HG02840 (cell line): Measurements from ENCODE around the gene TAOK1.
"Not testable (repeated sequence)": the region's sequence is repeated elsewhere in the genome, so short reads cannot be mapped to it uniquely, and the experiment has no call there.

ENCODE experiments used
- ATAC-seq: cut with Tn5 transposase; IDR thresholded peaks from one replicate; pipeline ENCODE4 v1.9.1; 2021; ENCODE audit warnings: mild to moderate bottlenecking, moderate library complexity, moderate number of reproducible peaks; ENCODE audit not compliant: unreplicated experiment, low FRiP score

Gene TAOK1

DNA sequence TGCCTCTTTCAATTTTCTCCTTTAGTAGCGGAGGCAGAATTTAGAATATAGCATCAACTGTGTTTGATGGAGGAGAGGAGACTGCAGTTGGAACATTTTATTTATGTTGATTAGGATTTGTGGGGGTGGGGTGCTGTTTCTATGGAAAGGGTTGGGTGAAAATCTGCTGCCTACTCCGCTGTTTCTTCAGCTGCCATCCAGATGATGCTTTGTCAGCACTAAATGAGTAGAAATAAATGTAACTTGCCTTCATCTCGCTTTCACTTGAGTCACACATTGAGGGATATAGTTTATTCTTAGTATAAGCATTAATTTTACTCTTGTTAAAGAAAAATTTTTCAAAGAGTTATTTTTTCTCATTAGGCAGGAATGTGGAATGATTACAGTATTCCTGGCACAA lies 134.5 kb downstream of the TAOK1 start:
- ATAC-seq = no peak

- ATAC-seq = no peak
Observed at GRCh38 chr17:29526322-29526721, 136.2 kb downstream of the TAOK1 start.

DNA sequence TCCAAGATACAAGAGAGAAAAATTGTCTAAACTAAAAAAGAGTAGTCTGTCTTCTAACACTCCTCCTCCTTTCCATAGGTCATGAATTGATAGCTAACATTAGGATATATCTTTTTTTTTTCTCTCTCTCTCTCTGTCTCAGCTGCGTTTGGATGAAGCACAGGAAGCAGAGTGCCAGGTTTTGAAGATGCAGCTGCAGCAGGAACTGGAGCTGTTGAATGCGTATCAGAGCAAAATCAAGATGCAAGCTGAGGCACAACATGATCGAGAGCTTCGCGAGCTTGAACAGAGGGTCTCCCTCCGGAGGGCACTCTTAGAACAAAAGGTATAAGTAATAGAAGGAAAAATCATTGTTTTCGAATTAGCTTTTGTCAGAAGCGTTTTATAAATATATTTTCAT lies 143.8 kb downstream of the TAOK1 start:
- no peak for ATAC-seq

- ATAC-seq = no peak
Observed at GRCh38 chr17:29544066-29544465, 153.9 kb downstream of the TAOK1 start.

DNA sequence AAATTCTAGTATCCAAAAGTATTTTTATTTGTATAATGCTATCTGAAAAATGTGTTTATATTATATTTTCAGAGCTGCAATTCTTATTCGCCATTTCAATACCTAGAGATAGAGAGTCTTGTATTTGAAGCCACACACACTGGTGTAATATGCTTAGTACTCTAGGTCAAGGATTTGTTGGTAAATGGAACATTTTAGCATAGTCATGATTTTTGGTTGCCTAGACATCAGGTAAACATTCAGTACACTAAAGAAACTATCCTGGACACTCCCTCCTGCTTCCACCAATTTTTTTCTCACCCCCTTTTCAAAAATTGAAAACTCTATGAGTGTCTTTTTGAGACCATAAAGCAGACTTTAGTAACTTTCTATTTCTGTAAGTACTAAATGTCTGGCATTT lies 155.9 kb downstream of the TAOK1 start:
- ATAC-seq = no peak

DNA sequence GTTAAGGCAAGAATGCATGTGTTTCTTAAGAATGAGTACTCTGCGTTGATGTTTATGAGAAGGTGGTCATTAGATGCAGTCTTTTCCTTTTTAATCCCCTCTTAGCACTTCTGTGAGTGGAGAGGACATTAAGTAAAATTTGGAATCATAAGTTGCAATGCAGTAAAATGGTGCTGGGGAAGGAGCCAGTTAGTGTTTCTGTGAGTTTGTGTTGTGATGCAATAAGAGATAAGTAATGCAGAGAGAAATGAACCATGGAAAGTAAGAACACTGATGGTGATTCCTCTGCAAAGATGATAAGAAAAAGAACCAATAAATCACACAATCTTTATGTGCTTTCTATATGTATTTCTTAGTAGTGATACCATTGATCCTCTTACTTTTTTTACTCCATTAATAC lies 156.7 kb downstream of the TAOK1 start:
- ATAC-seq = no peak

- no peak for ATAC-seq
Observed at GRCh38 chr17:29549177-29549923, 159.2 kb downstream of the TAOK1 start.

DNA sequence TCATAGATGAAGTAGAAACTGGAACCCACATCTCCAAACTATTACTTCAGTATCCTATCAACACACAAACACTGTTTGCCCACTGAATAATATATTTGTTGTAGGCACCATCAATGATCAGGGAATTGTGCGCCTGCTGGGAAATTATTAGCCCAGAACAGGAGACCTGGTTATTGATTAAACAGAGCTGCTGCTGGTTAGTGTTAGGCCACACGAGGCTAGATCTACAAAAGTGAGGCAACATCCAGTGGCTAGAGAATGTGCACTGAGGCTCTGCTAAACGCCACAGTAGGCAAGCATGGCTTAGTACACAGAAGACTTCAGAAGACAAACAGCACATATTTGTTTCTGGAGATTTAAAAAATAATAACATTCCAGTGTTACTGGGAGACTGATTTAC lies 165.7 kb downstream of the TAOK1 start:
- ATAC-seq = no peak

- no peak for ATAC-seq
Observed at GRCh38 chr17:29557085-29557738, 167.0 kb downstream of the TAOK1 start.

DNA sequence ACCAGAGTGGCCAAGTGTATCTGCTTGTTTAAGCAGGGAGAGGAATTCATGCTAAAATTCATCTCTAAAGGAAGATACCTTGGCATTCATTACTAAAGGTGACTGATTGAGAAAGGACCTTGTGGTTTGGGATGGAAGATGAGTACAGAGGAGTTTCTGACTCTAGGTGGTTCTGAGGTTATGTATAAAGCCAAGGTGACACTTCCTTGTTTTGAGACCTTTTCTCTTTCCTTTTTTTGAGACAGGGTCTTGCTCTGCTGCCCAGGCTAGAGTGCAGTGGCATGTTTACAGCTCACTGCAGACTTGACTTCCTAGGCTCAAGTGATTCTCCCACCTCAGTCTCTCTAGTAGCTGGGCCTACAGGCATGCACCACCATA lies 167.6 kb downstream of the TAOK1 start:
- no peak for ATAC-seq

- ATAC-seq = not testable (repeated sequence)
Observed at GRCh38 chr17:29558139-29558538, 168.0 kb downstream of the TAOK1 start.

DNA sequence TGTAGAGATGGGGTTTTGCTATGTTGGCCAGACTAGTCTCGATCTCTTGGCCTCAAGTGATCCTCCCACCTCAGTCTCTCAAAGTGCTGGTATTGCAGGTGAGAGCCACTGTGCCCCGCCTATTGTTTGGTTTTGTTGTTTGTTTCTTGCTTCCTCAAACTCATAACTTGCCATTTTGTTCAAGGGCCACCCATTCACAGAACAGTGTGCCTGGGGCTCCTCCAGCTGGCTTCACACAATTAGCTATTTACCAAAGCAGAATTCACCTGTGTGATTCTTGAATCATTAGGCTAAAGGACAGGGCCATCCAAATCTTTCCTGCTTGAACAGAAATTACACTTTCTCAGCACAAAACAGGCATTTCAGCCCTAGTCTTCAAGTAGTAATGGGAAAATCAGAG lies 169.5 kb downstream of the TAOK1 start:
- no peak for ATAC-seq

DNA sequence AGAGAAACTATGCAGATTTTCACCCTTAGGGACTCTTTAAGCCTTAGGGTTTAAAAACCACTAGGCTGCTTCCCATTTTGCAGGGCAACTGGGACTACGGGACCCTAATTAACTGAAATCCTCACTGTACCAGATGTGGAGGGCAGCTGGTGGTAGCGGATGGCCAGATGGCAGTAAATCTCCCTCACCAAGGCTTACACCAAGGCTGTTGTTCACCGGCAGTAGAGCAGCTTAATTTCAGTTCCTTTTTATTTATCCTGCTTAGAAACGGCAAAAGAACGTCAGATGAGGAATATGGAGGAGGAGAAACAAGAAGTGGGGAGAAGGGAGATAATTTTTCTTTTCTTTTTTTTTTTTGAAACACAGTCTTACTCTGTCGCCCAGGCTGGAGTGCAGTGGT lies 170.2 kb downstream of the TAOK1 start:
- no peak for ATAC-seq

DNA sequence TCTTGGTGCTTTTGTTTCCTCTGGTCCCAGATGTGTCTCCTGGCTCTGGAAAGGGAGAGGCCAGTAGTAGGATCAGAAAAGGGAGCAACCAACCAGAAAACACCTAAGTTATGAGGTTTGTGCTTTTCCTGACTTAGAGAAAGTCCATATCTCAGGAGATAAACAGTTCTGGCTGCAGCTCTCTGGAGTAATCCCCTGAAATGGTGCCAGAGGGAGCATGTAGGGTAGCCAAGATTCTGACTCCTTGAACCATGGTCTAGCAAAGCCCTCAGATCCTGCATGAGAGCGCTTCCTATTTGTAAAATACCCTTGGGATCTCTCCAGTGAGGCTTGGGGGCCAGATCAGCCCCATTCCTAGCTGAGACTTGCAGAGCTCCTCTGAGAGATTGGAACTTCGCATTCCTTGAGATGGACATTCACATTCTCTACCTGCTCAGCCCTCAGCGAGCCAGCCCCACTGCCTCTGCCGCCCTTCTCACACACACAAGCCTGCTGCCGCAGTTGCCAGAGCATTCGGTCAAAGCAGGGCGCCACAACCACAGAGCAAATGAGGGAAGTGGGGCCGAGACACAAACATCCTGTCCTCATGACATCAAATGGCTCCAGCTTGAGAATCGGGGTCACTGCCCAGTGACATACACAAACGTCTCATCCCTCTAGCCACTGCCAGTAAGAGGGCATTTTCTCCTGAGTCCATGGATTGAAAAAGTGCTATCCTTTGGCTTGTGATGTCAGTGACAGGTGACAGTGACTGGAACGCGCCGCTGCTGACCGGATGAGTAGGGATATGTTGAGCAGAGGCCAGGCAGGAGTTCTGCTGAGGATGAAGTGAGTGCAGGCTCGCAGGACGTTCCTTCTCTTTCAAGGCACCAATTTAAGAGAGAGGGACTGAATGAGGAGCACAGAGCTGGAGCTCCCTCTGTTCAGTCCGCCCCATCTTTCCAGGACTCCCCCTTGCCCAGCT lies 171.7 kb downstream of the TAOK1 start:
- ATAC-seq = no peak

DNA sequence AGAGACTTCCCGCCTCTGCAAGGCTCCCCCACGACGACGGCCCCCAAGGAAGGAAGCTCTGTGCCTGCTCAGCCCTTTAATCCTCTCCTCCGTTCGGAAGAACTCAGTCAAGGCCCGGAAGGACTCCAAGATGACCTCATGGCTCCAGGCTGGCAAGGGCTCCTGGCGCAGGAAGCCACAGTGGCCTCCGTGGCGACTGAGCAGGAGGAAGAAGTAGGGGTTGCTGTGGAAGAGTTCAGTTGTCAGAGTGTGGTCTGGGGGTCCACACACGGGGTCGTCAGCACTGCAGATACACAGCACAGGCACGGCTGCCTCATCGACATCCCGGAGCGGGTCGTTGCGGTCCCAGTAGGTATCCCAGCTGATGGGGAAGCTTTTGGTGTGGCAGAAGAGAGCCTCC lies 172.5 kb downstream of the TAOK1 start:
- no peak for ATAC-seq

- no peak for ATAC-seq
Observed at GRCh38 chr17:29563816-29564215, 173.7 kb downstream of the TAOK1 start.

GRCh38 chr17:29565643-29566472 lies 175.7 kb downstream of the TAOK1 start:
- ATAC-seq = no peak

- peak; percentile 9 for ATAC-seq
Observed at GRCh38 chr17:29566473-29567303, 176.5 kb downstream of the TAOK1 start, which contains the start of gene ABHD15. ABHD15 (minus strand) TSS chr17:29567037; CDS start chr17:29566966, 71 bp downstream.

GRCh38 chr17:29567304-29567553 lies 177.1 kb downstream of the TAOK1 start:
- ATAC-seq = peak; percentile 5
